HT1080 (cell line): ENCODE measurements around the gene SLC1A1. TPM values are rescaled to one million over a fixed set of nuclear protein-coding genes. Genes with fewer than 3 reads are reported as not detected.
"Not testable (repeated sequence)": the region's sequence is repeated elsewhere in the genome, so short reads cannot be mapped to it uniquely, and the experiment has no call there.

Experiments used
- DNase-seq: peaks from one replicate; pipeline ENCODE4 v3.0.0-alpha.2; 2015; ENCODE audit warnings: low read depth
- total RNA-seq: library from RNA; depleted of rRNA; stranded (reverse); fragments of >200 nt; shearing (Covaris generic); gene quantifications from 2 replicates; pipeline ENCODE4 v1.2.3, GENCODE V29; 2014

The SLC1A1 gene
- total RNA-seq, 1 experiment from 2014 or later: 0.13 TPM

- DNase-seq: no peak
These were observed 51.0 kb downstream of the SLC1A1 start for GRCh38 chr9:4541281-4541680.

- DNase-seq: no peak
These were observed 51.6 kb downstream of the SLC1A1 start for GRCh38 chr9:4541856-4542255.

DNA sequence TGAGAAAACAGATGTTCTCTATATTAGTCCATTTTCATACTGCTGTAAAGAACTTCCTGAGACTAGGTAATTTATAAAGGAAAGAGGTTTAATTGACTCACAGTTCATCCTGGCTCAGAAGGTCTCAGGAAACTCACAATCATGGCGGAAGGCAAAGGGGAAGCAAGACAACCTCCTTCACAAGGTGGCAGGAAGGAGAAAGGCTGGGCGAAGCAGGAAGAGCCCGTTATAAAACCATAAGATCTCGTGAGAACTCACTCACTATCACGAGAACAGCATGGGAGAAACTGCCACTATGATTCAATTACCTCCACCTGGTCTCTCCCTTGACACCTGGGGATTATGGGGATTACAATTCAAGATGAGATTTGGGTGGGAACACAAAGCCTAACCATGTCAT, 54.4 kb downstream of the SLC1A1 start:
- not testable (repeated sequence) for DNase-seq

GRCh38 chr9:4547016-4547415, 56.7 kb downstream of the SLC1A1 start:
- DNase-seq: no peak

GRCh38 chr9:4548811-4549725, 58.8 kb downstream of the SLC1A1 start:
- peak; percentile 19 for DNase-seq

DNA sequence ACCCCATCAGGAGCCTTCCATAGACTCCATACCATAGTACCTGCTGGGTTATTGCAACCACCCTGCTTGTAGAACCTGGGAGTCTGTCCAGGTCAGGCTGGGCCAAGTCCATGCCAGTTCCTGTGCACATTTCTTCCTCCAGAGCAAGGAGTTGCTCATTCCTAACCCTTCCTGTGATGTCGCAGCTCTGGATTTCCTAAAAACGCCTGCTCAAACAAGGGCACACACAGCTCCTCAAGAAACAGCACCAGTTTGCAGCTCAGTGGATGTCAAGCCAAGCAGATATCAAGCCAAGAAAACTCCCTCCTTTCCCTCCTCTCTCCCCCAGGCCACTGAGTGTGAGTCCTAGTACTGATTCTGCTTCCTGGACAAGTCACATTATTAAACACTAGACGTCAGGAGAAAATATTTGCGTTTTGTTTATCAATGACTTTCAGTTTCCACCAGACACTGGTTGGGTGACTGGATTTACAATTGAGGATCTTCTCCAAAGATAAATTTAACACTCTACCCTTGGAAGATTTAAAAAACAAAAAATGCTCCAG, 59.6 kb downstream of the SLC1A1 start:
- no peak for DNase-seq

DNA sequence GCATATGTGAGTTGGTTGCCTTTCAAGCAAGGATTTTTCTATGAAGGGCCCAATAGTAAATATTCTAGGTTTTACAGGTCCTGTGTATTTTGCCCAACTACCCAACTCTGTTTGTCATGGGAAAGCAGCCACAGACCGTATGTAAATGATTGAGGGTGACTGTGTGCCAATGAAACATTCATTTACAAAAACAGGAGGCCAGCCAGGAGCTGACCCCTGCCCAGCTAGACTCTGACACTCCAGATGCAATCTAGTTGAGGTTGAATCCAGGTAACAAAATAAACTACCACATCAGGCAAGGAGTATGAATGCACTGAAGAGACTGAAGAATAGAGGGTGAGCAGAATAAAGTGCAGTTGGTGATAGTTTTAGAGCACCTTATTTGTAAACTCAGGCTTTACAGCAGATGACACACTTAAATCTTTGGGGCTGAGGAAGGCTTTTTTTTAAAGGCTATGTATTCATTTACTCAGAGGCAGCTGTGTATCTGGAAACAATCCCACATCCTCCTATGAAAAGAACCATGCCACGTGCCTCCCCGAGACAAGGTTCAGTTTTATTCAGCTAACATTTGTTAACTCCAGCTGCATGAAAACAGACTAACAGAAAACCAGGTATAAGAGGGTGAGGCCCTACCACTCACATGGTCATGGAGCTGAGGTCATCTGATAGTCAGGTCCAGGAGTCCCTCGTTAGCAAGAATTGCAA, 60.7 kb downstream of the SLC1A1 start:
- no peak for DNase-seq

- no peak for DNase-seq
These were observed 63.7 kb downstream of the SLC1A1 start for GRCh38 chr9:4553951-4554381.

DNA sequence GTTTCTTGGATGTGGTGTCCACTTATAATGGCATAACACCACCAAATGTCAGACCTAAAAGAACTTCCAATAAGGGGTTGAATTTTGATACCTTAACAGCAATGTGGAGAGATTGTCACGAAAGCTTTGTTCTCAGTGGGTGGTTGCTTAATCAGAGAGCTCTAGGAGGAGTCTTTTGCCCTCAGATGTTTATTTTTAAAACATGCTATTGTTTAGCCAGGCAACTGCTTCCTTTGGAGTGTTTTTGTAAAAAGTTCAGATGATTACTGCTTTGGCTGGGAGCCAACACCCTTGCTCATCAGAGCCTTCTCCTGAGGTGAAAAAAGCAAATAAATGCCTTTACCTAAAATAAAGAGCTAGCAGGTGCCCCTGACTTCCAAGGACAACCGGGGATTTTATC, 65.0 kb downstream of the SLC1A1 start:
- no peak for DNase-seq

- DNase-seq: no peak
These were observed 68.2 kb downstream of the SLC1A1 start for GRCh38 chr9:4558371-4558998.

GRCh38 chr9:4559261-4560182, 69.3 kb downstream of the SLC1A1 start:
- DNase-seq: no peak

DNA sequence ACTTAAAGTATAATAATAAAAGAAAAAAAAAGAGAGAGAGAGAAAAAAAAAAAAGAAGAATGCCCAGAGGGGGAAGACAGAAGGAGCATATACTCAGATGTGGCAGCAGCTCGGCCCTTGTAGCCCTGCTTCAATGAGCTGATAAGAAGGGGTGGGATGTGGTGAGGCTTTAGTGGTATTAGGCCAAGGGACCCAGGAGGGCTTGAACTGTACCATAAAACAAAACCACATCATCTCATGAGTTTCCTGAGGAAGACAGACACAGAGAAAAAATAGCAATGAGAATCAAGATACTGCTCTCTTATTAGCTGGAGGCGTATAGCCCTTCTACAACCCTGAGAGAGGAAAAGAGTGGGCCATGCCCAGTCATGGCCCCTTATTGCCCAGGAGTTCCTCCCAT, 72.8 kb downstream of the SLC1A1 start:
- no peak for DNase-seq

DNA sequence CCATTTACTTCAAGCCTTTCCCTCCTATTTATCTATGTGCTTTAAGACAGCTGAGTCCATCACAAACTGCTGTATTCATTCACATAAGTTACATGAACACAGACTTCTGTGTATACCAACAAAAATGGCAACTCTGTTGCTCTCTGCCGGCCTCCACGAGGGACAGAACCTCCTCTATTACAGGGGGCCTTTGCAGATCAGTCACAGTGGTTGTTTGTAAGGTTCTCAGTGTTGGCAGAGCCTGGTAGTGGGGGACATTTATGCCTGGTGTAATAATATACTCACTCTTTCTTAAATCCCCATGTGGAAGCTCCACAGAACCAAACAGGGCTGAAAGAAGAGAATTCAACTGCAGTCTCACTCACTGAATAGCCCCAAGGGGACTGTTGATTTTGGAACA, 76.5 kb downstream of the SLC1A1 start:
- no peak for DNase-seq

DNA sequence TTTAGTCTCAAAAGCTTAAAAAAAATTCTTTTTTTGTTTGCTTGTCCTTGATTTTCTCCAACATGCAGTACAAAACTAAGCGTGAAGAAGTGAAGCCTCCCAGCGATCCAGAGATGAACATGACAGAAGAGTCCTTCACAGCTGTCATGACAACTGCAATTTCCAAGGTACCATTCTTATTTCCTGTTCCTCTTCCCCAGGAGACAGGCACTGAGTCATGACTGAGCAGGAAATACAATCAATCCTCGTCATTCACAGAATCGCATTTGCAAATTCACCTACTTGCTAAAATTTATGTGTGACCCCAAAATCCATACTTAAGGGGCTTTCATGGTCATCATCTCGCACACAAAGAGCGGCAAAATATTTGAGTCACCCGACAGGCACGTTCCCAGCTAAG, 77.3 kb downstream of the SLC1A1 start:
- DNase-seq: peak; percentile 19

DNA sequence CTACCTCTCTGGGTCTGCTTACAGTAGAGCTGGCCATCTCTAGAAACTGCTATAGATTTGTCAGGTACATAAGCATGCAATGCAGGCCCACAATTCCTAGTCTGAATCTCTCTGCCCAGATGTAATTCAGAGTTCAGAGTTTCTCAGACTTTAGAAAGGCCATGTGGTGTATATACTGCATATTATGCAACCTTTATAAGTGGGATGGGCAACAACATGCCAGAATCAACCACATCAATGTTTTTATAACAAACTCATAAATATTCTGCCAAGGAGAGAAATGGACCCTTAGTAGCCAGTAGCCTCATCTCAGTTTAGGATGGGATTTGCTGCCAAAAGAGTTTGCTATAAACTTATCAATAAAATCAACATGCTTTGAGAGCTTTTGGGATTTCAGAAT, 78.8 kb downstream of the SLC1A1 start:
- no peak for DNase-seq

- DNase-seq: no peak
These were observed 82.0 kb downstream of the SLC1A1 start for GRCh38 chr9:4572184-4572826.

DNA sequence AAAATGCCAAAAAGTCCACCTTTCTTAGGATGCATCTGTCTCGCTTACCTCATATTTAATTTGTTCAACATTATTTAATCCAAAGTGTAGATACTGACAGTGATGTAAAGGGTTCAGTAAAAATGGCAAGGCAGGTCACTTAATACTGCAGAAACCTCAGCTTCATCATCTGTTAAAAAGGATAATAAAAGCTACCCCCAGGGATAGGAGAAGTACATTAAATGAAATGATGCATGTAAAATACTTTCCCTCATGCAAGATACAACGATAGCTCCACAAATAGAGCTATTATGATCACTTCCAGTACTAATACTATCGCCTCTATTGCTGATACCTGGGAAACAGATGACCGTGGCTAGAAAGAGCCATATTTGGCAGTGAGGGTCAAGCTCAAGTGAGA, 82.9 kb downstream of the SLC1A1 start:
- DNase-seq: no peak

GRCh38 chr9:4573634-4574389, 83.5 kb downstream of the SLC1A1 start:
- DNase-seq: no peak

DNA sequence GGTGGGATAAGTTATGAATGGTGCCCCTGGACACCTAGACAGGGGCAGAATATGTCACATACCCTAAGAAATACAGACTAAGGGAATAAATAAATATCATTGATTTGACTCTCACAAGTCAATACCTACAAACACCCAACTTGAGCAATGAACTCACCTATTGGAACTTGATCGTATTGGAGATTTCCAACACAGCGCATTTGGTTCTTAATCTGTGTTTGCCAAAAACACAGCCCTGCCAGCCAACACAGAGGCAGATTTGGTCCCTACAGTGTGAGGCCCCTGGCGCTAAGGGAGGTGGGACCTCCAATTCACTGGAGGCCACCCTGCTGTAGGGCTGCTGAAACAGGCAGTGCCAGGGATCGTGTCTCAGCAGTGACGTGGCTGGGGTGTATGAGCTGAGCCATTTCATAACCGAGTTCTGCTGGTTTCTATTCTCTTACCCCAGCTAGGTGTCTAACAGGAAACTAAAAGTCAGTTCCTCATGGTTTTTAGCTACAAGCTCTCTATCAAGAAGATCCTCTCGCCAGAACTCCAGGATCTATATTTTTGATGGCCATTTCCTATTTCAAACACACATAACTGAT, 84.5 kb downstream of the SLC1A1 start:
- DNase-seq: no peak
